PC-9 (cell line): ENCODE data around the gene RNF152.

Source experiments
- EZH2 ChIP-seq: fragments of 200-600 bp; sonication (generic); IDR thresholded peaks from 2 replicates; pipeline ENCODE4 v1.8.0; 2017; ENCODE audit warnings: antibody characterized with exemption, low read depth
- TF ChIP-seq, protein P1 (sequence below): fragments of 200-600 bp; sonication (generic); conservative IDR thresholded peaks from 2 replicates; pipeline ENCODE4 v1.6.1; 2017; ENCODE audit warnings: mixed run types, antibody characterized with exemption, mild to moderate bottlenecking, moderate library complexity

DNA sequence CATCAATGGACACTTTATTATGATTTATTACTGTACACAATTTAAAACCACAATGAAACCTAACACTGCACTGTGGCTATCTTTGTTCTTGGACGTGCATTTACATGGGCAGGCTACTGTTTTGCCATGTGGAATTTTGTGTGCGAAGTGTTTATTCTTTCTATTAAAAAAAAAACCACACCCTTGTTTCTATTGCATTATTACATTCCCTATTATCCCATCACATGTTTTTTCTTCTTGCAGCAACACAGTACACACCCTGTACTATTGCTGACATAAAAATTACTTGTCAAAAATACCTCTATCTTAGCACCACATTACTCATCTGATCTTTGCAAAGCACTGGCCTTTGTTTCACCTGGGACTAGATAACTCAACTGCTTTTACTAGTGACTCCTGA is 1.5 kb downstream of the RNF152 start:
- TF ChIP-seq, protein P1, sequence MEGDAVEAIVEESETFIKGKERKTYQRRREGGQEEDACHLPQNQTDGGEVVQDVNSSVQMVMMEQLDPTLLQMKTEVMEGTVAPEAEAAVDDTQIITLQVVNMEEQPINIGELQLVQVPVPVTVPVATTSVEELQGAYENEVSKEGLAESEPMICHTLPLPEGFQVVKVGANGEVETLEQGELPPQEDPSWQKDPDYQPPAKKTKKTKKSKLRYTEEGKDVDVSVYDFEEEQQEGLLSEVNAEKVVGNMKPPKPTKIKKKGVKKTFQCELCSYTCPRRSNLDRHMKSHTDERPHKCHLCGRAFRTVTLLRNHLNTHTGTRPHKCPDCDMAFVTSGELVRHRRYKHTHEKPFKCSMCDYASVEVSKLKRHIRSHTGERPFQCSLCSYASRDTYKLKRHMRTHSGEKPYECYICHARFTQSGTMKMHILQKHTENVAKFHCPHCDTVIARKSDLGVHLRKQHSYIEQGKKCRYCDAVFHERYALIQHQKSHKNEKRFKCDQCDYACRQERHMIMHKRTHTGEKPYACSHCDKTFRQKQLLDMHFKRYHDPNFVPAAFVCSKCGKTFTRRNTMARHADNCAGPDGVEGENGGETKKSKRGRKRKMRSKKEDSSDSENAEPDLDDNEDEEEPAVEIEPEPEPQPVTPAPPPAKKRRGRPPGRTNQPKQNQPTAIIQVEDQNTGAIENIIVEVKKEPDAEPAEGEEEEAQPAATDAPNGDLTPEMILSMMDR: no peak
- TF ChIP-seq EZH2: no peak
